GM12878 (cell line): ENCODE data around the gene USP5. TPM values are rescaled to one million over a fixed set of nuclear protein-coding genes. Genes with fewer than 3 reads are reported as not detected.

Experiments used
- BACH1 ChIP-seq: fragments of 450-650 bp; IDR thresholded peaks from 2 replicates; pipeline ENCODE4 v1.6.1; 2017; ENCODE audit warnings: mild to moderate bottlenecking, borderline replicate concordance
- EP300 ChIP-seq, 2 experiments: fragments of 150-350 bp in 1 of 2; IDR thresholded peaks; 2 replicates each; pipeline ENCODE4 v1.6.1; 2011 to 2012; ENCODE audit warnings: low read depth in 2 of 2, low read length in 2 of 2, borderline replicate concordance in 1 of 2, improper control_type of control experiment in 1 of 2, inconsistent platforms in 1 of 2; ENCODE audit not compliant: control insufficient read depth in 1 of 2
- HDGF ChIP-seq: fragments of 450-650 bp; IDR thresholded peaks from 2 replicates; pipeline ENCODE4 v1.6.1; 2016; ENCODE audit warnings: antibody characterized with exemption
- MEF2B ChIP-seq: fragments of 450-650 bp; IDR thresholded peaks from 2 replicates; pipeline ENCODE4 v1.6.1; 2018; ENCODE audit warnings: mild to moderate bottlenecking, moderate library complexity; ENCODE audit not compliant: partially characterized antibody, poor library complexity, severe bottlenecking
- MLLT1 ChIP-seq: fragments of 450-650 bp; IDR thresholded peaks from 2 replicates; pipeline ENCODE4 v1.6.1; 2016; ENCODE audit warnings: mild to moderate bottlenecking
- PKNOX1 ChIP-seq: fragments of 450-650 bp; IDR thresholded peaks from 2 replicates; pipeline ENCODE4 v1.6.1; 2016; ENCODE audit warnings: mild to moderate bottlenecking
- RELA ChIP-seq: fragments of 450-650 bp; IDR thresholded peaks from 2 replicates; pipeline ENCODE4 v1.8.0; 2014; ENCODE audit warnings: borderline replicate concordance; ENCODE audit not compliant: partially characterized antibody
- SUPT20H ChIP-seq: IDR thresholded peaks from 2 replicates; pipeline ENCODE4 v1.6.1; 2011; ENCODE audit warnings: low read depth, mild to moderate bottlenecking, low read length, moderate library complexity, borderline replicate concordance; ENCODE audit not compliant: control insufficient read depth
- ZNF384 ChIP-seq: IDR thresholded peaks from 2 replicates; pipeline ENCODE4 v1.6.1; 2012; ENCODE audit warnings: low read depth, mild to moderate bottlenecking, low read length, improper control_type of control experiment, borderline replicate concordance
- ZNF592 ChIP-seq: fragments of 450-650 bp; IDR thresholded peaks from 2 replicates; pipeline ENCODE4 v1.6.1; 2017; ENCODE audit warnings: mild to moderate bottlenecking, moderate library complexity
- polyA plus RNA-seq, 11 experiments: library from polyadenylated mRNA; depleted of rRNA in 4 of 11; unstranded in 6 of 11; stranded (reverse) in 5 of 11; fragments of >200 nt; fragmentation: Nextera tagmentation in 4 of 11; fragmentation: Illumina TruSeq in 1 of 11; extraction: Ambion mirVana in 4 of 11; extraction: Trizol in 1 of 11; gene quantifications; 1 replicate in 1 of 11; 2 replicates in 10 of 11; pipeline versions ENCODE4 v1.2.1 to v1.2.3, GENCODE V29; 2011 to 2016; ENCODE audit warnings: inconsistent platforms in 2 of 11, missing spikeins in 2 of 11, low read depth in 1 of 11
- total RNA-seq, 4 experiments: library from RNA; depleted of rRNA in 3 of 4; stranded (reverse); fragments of >200 nt in 3 of 4; fragmentation: Illumina TruSeq in 1 of 4; extraction: Trizol in 1 of 4; gene quantifications; 2 replicates each; pipeline versions ENCODE4 v1.2.1 to v1.2.3, GENCODE V29; 2013 to 2021
- TF ChIP-seq, protein P1 (sequence below), 3 experiments: IDR thresholded peaks in 2 of 3; conservative IDR thresholded peaks in 1 of 3; 2 replicates each; pipeline ENCODE4 v1.5.1; 2011; ENCODE audit warnings: low read depth in 3 of 3, low read length in 3 of 3, mild to moderate bottlenecking in 3 of 3, control low read depth in 2 of 3, moderate library complexity in 2 of 3, inconsistent platforms in 1 of 3, mixed read lengths in 1 of 3; ENCODE audit not compliant: control insufficient read depth in 2 of 3, insufficient read depth in 1 of 3; ENCODE audit errors: extremely low read depth in 1 of 3
- TF ChIP-seq, protein P2 (sequence below): fragments of 450-650 bp; IDR thresholded peaks from 2 replicates; pipeline ENCODE4 v1.6.1; 2018; ENCODE audit warnings: borderline replicate concordance, mild to moderate bottlenecking; ENCODE audit not compliant: partially characterized antibody

Gene USP5
- total and polyA plus RNA-seq, 10 of the 15 experiments (the other 5 are each of a cell fraction or from before 2014, with no cell fraction given) = 2.5 to 124 (median 74.6) TPM

- peak; percentile 50; the same call in 1 of the 2 replicates for TF ChIP-seq MLLT1
- no peak for TF ChIP-seq ZNF592
- TF ChIP-seq EP300 (IDR thresholded peaks at IDR 0.05; ENCODE audit: borderline replicate concordance in 1 of 2, control insufficient read depth in 1 of 2, low read depth in 2 of 2, low read length in 2 of 2) = peak in 1 of 2 experiments; percentile 38; a peak in 1 of 4 replicates
- TF ChIP-seq BACH1 = 0 out of 2 replicates have a peak, but pooled peaks have one; percentile 29
- no peak for TF ChIP-seq ZNF384
- TF ChIP-seq MEF2B = peak; percentile 38
- TF ChIP-seq RELA = peak; percentile 16
- TF ChIP-seq, protein P1, sequence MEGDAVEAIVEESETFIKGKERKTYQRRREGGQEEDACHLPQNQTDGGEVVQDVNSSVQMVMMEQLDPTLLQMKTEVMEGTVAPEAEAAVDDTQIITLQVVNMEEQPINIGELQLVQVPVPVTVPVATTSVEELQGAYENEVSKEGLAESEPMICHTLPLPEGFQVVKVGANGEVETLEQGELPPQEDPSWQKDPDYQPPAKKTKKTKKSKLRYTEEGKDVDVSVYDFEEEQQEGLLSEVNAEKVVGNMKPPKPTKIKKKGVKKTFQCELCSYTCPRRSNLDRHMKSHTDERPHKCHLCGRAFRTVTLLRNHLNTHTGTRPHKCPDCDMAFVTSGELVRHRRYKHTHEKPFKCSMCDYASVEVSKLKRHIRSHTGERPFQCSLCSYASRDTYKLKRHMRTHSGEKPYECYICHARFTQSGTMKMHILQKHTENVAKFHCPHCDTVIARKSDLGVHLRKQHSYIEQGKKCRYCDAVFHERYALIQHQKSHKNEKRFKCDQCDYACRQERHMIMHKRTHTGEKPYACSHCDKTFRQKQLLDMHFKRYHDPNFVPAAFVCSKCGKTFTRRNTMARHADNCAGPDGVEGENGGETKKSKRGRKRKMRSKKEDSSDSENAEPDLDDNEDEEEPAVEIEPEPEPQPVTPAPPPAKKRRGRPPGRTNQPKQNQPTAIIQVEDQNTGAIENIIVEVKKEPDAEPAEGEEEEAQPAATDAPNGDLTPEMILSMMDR (IDR thresholded peaks at IDR 0.05 in 2 of 3, conservative IDR thresholded peaks at IDR 0.05 in 1 of 3; ENCODE audit: control insufficient read depth in 2 of 3, extremely low read depth in 1 of 3, insufficient read depth in 1 of 3, low read depth in 3 of 3, low read length in 3 of 3) = no peak
- TF ChIP-seq HDGF = peak; percentile 74
- TF ChIP-seq SUPT20H = no peak
- peak; percentile 74 for TF ChIP-seq PKNOX1
- TF ChIP-seq, protein P2, sequence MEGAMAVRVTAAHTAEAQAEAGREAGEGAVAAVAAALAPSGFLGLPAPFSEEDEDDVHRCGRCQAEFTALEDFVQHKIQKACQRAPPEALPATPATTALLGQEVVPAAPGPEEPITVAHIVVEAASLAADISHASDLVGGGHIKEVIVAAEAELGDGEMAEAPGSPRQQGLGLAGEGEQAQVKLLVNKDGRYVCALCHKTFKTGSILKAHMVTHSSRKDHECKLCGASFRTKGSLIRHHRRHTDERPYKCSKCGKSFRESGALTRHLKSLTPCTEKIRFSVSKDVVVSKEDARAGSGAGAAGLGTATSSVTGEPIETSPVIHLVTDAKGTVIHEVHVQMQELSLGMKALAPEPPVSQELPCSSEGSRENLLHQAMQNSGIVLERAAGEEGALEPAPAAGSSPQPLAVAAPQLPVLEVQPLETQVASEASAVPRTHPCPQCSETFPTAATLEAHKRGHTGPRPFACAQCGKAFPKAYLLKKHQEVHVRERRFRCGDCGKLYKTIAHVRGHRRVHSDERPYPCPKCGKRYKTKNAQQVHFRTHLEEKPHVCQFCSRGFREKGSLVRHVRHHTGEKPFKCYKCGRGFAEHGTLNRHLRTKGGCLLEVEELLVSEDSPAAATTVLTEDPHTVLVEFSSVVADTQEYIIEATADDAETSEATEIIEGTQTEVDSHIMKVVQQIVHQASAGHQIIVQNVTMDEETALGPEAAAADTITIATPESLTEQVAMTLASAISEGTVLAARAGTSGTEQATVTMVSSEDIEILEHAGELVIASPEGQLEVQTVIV = peak; percentile 20
- TF ChIP-seq, all 136 proteins: peak for 28
Observed at GRCh38 chr12:6904280-6905276, 52.6 kb downstream of the USP5 start, which contains the start of gene LRRC23 (continued).
